Raji (cell line): ENCODE data around the gene STARD13.

Experiments
- POLR2A ChIP-seq: IDR thresholded peaks from 2 replicates; pipeline ENCODE4 v1.6.1; 2011; ENCODE audit warnings: low read depth, low read length, control low read depth; ENCODE audit not compliant: insufficient read depth

The STARD13 gene

GRCh38 chr13:33208290-33209220 lies 77.0 kb downstream of the STARD13 start:
- TF ChIP-seq POLR2A = no peak

- no peak for TF ChIP-seq POLR2A
Observed at GRCh38 chr13:33207615-33207961, 78.0 kb downstream of the STARD13 start.

- TF ChIP-seq POLR2A = no peak
Observed at GRCh38 chr13:33206945-33207614, 78.5 kb downstream of the STARD13 start.

GRCh38 chr13:33206425-33206824 lies 79.1 kb downstream of the STARD13 start:
- TF ChIP-seq POLR2A = no peak

GRCh38 chr13:33205804-33206221 lies 79.7 kb downstream of the STARD13 start:
- no peak for TF ChIP-seq POLR2A

- no peak for TF ChIP-seq POLR2A
Observed at GRCh38 chr13:33205224-33205623, 80.3 kb downstream of the STARD13 start.

GRCh38 chr13:33204130-33204927 lies 81.2 kb downstream of the STARD13 start:
- TF ChIP-seq POLR2A = no peak

- TF ChIP-seq POLR2A = no peak
Observed at GRCh38 chr13:33202644-33203169, 82.8 kb downstream of the STARD13 start.

- no peak for TF ChIP-seq POLR2A
Observed at GRCh38 chr13:33201659-33202058, 83.9 kb downstream of the STARD13 start.

GRCh38 chr13:33199289-33199850 lies 86.2 kb downstream of the STARD13 start:
- TF ChIP-seq POLR2A = no peak

GRCh38 chr13:33197541-33197971 lies 88.0 kb downstream of the STARD13 start:
- TF ChIP-seq POLR2A = no peak

GRCh38 chr13:33196767-33197166 lies 88.8 kb downstream of the STARD13 start:
- no peak for TF ChIP-seq POLR2A

- TF ChIP-seq POLR2A = no peak
Observed at GRCh38 chr13:33195693-33196464, 89.7 kb downstream of the STARD13 start.
